Cardiac septum (tissue), 1 donor: ENCODE measurements around the gene GUCY1A1. TPM values are rescaled to one million over a fixed set of nuclear protein-coding genes. Genes with fewer than 3 reads are reported as not detected.

Experiments
- DNase-seq: peaks from one replicate; pipeline ENCODE4 v3.0.0-alpha.2; 2020; ENCODE audit warnings: low spot score
- intact Hi-C: fragments of 100-400 bp; cut with DNase I; formaldehyde crosslinking; loops from one replicate; pipeline ENCODE4 v1.14.0; 2022
- total RNA-seq: library from RNA; stranded (reverse); fragmentation: NEBNext Ultra II Directional; extraction: Animal tissue kit (Norgen Biotek cat#: 25700); gene quantifications from one replicate; pipeline ENCODE4 v1.2.1, GENCODE V29; 2021
- donor health status: DM: no; HTN: no; CAD: no.

Gene GUCY1A1
- total RNA-seq, 1 donor from 2014 or later: 40.5 TPM

DNA sequence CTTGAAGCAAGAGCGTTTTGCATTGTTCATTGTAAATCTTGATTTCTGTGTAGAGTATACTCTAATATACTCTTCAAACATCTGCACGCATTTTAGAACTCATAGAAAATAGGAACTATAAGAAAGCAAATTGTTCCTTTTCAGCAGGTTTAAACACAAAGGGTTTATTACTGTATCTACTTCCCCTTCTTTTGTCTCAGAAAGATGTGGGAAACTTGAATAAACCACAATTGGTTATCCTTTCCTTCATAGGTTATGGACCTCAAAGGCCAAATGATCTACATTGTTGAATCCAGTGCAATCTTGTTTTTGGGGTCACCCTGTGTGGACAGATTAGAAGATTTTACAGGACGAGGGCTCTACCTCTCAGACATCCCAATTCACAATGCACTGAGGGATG, 46.2 kb downstream of the GUCY1A1 start:
- intact Hi-C loops: loop anchor here (10.0 kb wide), 1 partner anchor 1158 kb away; the partner anchor contains the start of gene PLRG1
- no peak for DNase-seq

DNA sequence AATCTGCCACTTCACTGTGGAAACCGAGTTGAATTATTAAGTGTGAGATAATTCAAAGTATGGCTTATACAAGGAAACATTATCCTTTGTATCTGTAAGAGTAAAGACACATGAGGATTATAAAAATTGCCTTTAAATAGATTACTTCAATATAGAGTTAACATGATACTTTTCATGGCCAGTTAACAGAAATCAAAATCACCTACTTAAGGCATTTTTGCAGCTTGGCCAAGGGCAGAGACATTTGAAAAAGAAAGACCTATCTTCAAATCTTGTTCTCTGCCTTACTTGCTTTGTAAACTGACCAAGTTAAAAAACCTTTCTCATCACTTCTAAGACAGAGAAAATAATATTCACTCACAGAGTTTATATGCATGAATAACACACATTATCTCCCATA, 47.3 kb downstream of the GUCY1A1 start:
- intact Hi-C loops: loop anchor here (10.0 kb wide), 1 partner anchor 1159 kb away; the partner anchor contains the start of gene PLRG1
- DNase-seq: no peak

DNA sequence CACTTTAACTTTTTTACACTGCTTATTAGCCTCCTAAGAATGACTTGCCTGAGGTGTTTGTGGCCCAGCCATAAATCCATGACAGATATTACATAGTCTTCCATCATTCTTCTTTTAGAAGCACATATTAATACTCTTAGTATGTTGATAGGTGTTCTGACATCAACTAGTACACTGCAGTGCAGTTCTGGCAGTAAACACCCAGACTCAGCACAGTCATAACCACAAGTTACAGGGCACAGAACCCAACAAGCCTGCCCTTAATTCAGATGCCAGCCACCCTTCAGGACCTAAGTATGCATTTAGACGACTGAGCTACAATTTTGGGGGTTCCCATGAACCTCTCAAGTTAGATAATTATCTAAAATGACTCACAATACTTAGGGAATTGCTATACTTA, 55.7 kb downstream of the GUCY1A1 start:
- intact Hi-C loops: no loop called here
- no peak for DNase-seq

DNA sequence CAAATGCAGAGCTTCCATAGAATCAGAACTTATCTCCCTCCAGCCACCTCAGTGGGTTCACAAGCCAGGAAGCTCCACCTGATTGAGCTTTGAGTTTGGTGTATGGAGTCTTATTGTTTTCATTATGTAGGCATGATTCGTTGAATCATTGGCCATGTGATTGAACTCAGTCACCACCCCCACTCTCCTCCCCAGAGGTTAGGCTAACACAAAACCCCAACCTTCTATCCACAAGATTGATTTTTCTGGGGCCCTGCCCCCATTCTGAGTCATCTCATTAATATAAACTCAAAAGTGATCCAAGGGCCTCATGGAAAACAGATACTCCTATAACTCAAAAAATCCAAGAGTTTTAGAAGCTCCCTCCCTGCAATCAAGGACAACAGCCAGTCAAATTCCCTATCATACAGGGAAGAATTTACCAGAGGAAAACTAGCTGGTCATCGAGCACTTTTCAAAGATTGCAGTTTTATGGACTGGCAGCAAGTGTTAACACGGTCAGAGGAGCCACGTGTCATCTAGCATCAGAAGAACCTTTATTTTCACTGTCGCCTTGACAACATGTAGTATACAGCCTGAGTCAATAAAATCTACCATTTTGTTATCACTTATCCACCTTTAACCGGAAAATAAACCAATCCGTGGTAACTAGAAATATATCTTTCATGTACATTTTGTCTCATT, 56.3 kb downstream of the GUCY1A1 start:
- intact Hi-C loops: no loop called here
- no peak for DNase-seq

DNA sequence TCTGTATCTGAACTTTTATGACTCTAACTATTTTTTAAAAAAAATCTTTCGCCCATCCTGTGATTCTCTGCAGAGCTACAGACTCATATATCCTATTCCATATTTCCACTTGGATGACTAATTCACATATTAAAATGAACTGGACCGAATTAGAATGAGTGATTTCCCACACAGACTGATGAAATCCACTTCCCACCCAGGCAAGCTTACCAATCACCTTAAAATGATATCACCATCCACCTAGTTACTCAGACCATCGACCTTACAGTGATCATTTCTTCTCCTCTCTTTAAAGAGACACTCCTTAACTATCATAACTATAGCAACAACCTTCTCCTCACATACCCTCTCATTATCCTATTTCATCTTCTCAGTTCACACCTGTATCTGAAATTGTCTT, 58.1 kb downstream of the GUCY1A1 start:
- intact Hi-C loops: no loop called here
- no peak for DNase-seq

DNA sequence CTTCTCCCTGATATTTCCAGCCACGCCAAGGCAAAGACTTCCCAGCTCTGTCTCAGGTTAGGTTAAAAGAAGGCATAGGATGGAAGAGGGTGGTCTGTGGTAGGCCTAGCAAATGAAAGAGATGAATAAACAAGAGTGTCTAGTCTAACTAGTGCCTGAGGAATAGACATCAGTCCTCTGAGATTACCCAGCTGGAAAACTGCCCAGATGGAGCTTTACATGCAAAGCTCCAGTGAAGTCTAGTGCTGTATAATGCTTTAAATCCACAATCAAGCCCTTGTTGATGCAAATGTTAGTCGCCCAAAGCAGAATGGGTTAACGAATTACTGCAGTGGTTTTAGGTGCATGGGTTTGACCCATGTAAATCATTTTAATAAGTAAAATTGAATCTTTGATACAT, 67.4 kb downstream of the GUCY1A1 start:
- intact Hi-C loops: no loop called here
- no peak for DNase-seq

DNA sequence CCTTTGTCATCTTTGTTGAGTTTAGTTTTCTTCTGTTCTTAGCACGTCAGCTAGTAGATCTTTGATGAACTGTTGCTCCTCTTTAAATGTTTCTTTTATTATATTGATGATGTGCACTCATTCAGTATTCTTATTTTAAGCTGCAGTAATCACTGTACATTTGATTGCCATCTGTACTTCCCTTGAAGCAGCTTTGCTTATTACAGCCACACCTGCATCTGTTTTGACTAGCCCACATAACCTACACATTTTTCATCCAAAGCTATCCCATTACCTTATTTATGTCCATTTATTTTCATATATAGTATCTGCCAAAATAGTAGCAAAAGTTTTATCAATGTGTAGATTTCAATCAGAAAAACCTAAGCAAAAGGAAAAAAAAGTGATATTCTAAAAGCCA, 68.3 kb downstream of the GUCY1A1 start:
- intact Hi-C loops: no loop called here

DNA sequence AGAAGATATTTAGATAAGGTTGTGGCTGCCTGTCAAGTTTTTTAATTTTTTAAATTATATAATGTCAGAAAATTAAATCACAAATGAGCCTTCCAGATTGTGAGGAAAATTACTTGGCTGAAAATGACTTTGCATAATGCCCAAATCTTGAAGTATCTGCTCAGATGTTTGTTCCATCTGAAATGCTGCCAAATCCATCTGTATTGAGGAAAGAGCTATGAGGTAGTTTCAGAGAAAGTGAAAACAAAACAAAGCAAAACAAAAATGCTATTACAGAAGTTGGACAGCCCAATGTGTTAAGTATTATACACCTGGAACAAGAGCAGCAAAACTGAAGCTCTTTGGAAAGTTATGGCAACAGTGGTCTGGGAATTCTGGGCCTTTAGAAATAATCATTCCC, 68.8 kb downstream of the GUCY1A1 start:
- intact Hi-C loops: no loop called here
- no peak for DNase-seq

More for the DNA sequence above, 68.3 kb downstream of the GUCY1A1 start:
- DNase-seq: no peak

DNA sequence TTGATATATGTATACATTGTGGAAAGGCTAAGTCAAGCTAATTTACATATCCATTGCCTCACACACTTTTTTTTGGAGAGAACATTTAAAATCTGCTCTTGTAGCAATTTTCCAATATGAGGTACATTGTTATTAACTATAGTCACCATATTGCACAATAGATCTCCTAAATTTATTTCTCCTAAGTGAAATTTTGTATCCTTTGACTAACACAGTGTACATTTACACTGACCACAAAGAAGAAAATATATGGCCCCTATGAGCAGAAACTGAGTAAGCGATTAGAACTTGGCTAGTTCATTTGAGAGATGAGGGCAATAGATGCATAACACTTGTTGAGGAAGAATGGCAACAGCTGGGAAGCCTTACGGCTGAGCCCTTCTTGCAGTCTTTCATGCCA, 71.9 kb downstream of the GUCY1A1 start:
- intact Hi-C loops: no loop called here
- no peak for DNase-seq

DNA sequence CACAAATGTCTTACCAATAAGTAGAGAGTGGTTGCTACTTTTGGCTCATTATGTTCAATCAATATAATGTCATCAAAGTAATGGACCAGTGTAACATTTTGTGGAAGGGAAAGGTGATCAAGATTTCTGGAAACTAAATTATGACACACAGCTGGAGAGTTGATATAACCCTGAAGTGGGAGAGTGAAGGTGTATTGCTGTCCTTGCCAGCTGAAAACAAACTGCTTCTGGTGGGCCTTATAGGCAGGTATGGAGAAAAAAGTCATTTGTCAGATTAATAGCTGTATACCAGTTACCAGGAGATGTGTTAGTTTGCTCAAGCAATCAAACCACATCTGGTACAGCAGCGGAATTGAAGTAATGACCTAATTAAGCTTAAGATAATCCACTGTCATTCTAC, 74.9 kb downstream of the GUCY1A1 start:
- intact Hi-C loops: no loop called here
- DNase-seq: no peak

DNA sequence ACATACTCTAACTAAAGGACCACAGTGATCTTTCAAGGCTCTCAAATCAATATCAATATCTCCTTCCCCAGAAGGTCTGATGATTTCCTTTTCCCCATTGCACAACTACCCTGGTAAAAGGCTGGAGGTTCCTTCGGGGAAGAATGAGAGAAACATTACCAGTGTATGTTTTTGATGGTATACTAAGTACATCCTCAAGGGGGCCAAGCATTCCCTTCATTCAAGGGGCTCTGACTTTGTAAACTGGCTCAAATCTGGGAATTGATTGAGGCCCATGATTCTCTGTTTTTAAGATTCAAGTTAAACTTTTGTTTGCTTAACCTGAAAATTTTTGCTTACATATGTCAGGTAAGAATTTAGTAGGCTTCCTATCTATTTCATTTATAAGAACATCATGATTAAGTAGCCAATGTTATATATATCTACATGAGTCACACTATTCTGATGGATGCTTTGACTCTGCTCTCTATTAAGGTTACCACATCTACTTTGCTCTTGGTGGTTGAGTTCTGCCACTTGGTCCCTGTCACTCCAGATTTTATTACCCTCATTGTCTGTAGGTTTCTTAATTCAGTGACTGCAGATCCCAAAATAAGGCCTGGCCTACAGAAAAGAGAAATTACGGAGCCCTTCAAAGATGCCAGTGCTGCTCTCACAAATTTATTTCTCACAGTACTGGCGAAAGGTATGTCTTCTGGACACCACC, 75.8 kb downstream of the GUCY1A1 start:
- intact Hi-C loops: no loop called here
- no peak for DNase-seq

DNA sequence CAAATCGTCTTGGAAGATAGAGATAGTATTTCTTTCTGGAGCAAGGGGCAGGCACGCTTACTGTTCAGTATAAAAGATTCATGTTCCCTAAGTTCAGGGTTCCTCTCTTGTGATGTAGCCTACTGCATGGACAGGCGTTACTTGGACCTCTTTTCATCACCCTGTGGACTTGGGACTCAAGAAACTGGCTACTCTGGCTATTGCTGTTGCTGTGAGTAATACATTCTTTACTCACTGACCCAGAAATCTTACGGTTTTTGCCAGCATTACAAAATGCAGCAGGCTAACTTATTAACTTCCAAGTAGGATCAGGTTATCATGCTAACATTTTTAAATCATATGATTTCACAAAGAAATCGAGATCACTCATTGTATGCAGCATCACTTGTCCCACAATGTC, 79.3 kb downstream of the GUCY1A1 start:
- no peak for DNase-seq
- intact Hi-C loops: no loop called here

DNA sequence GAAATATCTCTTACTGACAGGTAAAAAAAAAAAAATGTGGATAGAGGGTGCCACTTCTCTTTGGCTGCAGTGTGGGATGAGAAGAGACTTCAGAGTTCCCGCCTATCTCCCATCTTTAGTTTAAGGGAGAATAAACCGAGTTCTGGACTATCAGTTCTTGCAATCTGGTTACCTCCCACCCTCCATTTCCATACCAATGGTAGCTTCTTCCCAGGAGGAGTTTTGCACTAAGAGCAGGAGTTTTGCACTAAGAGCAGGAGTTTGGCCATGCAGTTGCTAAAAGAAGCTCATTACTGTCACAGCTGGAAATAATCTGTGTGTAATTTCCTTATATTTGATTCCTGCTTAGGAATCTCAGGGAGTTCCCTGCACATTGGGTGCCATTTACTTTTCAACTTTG, 81.4 kb downstream of the GUCY1A1 start:
- intact Hi-C loops: no loop called here
- no peak for DNase-seq

DNA sequence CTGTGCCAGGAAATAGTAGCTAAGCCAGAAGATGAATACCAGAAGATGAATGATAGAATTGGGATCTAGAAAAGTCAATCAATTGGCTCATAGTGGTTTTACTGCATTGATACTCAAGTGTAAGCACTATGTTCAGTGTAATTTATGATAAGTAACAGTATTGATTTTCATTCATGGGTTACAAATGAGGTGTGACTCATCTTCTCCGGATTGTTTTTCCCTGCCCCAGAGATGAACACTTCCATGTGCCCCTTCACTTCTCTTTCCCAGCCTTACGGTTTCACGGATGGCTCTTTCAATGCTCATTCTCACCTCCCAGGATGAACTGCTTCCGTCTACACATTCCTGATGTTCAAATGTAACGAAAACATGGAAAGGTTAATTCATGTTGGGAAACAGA, 82.4 kb downstream of the GUCY1A1 start:
- no peak for DNase-seq
- intact Hi-C loops: no loop called here

DNA sequence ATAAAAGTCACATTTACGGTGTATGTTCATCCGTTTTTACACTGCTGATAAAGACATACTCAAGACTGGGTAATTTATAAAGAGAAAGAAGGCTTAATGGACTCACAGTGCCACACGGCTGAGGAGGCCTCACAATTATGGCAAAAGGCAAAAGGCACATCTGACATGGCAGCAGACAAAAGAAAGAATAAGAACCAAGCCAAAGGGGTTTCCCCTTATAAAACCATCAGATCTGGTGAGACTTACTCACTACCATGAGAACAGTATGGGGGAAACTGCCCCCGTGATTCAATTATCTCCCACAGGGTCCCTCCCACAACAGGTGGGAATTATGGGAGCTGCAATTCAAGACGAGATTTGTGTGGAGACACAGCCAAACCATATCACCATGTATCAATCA, 84.9 kb downstream of the GUCY1A1 start:
- intact Hi-C loops: no loop called here
- no peak for DNase-seq

DNA sequence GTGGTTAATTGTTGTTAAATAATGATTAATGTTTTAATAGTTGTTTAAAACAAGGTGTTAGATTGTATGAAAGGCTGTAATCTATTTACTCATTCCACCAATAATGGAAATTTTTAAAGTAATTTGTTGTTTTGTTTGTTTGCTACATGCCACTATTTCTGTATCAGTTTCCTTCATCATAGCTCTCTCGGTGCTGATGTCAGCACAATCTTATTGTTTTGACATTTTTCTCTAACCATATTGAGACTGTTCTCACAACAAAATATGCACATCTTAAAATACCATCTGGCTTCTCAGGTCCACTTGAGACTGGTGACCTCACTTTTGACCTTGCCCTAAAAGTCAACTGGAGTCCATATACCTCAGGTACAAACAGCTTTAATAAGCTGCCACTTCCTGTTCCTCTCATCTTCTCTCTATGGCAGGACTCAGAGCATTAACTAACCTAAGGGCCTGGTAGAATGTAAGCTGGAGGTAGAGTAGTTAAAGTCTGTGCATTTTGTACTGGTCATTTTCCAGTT, 91.2 kb downstream of the GUCY1A1 start:
- intact Hi-C loops: loop anchor here (5.0 kb wide), 1 partner anchor 91 kb away; the partner anchor contains the start of gene GUCY1A1
- no peak for DNase-seq

DNA sequence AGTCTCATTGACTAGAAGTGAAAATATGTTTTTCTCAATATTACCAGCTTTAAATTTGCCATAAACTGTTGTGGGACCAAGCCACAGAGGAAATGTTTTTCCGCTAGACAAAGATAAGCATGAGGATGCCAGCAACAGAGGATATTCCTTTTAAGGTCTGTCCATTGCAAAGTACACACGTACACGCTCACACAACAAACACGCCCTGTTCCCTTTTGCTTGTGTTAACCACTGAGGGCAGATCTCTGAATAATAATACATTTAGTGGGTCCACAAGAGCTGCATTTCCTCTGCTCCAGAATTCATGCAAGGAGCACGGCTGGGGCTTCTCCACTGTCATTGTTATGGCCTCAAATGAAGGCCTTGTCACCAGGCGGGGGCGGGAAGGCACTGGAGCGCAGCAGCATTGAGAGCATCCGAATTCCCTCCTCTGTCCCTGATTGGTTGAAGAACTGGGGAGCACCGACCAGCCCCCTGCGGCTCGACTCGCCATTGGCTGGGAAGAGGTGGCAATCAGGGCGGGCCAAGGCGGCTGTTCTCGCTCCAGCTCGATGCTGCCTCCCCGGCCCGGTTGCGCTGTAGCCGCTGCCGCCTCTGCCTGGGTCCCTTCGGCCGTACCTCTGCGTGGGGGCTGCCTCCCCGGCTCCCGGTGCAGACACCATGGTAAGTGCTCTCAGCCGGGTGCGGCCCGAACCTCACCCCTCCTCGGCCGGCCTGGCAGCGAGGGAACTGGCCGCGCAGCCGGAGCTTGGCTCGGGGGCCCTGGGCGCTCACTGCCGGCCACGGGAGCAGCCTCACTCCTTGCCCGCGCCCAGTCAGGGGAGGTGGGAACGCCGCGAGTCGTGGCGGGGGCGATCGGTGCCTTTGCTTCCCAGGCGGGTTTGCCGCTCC, 92.1 kb downstream of the GUCY1A1 start, which contains the start of gene GUCY1B1:
TSS of gene GUCY1B1 (plus strand) at position 541 of the 891 bp plus-strand sequence. CDS start at position 661, 120 bp downstream.
- intact Hi-C loops: loop anchor here (5.0 kb wide), 1 partner anchor 91 kb away; the partner anchor contains the start of gene GUCY1A1
- DNase-seq: peak; percentile 96

DNA sequence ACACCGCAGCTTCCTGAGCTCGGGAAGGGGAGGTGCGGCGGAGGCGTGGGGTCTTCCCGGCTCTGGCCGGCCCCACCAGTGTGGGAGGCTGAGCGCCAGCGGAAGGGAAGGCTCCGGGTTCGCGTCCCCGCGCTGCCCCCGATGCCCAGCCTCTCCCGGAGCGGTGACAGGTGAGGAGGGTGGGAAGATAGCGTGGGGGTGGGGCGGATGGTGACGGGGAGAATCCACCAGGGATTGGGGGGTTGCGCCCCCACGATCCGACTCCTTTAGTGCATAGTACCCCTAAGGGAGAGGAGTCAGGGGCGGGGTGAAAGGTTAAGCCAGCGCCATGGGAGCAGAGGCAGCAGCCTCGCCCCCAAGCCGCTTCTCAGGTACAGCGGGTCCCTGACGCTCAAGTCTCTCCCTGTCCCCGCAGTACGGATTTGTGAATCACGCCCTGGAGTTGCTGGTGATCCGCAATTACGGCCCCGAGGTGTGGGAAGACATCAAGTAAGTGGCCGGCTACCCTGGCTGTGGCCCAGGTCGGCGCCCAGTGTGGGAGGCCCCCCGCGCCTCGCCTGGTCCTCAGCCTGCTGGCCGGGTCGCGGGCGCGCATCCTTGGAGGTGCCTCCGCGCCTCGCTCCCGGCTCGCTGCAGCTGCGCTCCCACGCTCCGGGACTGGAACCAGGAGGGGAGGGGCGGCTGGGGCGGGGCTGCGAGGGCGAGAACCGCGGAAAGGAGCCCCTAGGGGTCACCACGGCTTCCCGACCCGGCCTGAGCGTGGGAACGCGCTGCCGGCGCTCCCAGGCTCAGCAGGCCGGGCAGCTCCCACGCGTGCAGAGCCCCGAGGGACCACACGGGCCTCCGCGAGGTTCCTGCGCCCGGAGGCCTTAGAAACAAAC, 93.0 kb downstream of the GUCY1A1 start:
- peak; percentile 89 for DNase-seq
- intact Hi-C loops: loop anchor here (5.0 kb wide), 1 partner anchor 92 kb away; the partner anchor contains the start of gene GUCY1A1

DNA sequence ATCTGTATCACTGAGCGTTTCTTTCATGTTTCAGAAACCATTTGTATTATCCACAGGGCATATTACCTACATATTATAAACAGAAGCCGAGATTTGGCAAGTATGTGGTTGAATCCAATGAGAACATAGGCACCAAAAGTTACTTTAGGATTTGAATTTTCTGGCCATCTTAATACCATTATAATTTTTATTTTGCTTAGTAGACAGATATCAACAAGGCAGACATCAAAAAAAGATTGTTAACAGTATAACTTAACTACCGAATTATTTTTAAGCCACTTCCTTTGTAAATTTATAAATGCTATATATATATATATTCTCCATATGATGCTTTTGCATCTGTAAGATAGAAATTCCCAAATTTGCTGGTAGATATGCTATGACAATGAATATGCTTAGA, 94.4 kb downstream of the GUCY1A1 start:
- intact Hi-C loops: no loop called here
- no peak for DNase-seq
